ENCODE data around the gene ZNF827. TPM values are rescaled to one million over a fixed set of nuclear protein-coding genes. Genes with fewer than 3 reads are reported as not detected.

ZNF827 gene
- polyA plus RNA-seq, 10 donors, result 12.9 to 24.0 (median 16.5) TPM

DNA sequence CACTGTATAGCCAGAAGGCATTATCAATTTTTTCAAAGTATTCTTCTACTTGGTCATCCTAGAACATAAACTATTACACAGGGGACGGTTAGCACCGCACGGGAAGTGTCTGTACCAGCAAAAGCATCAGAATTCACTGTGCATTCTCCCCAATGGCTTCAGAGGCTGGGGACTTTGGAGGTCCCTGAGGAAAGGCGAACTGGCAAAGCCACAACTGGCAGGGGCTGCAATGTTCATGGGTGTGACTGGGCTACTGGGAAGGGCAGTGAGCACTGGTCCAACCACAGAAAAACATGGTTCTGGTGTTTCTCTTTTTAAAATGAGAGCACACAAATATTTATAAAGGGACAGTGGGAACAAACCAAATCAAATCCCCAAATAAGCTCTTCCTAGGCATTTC lies 175.2 kb downstream of the ZNF827 start:
- DNase-seq, result no peak

DNA sequence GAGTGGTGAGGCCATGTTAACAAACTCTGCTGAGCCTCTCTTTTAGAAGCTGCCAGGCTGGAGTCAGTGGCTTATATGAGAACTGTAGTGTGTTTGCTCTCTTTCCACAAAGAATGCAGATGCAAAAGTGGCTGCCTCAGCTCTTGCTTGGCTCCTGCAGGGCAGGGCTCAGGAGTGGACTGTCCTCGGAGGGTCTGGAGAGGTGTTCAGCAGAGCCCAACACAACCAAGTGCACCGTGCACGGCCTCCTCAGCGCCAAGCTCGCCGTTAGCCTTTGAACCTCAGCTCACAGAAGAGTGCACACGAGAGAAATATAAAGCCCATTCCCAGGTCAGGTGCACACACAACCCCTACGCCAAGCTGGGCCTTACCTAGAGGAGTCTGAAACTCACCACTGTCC lies 175.9 kb downstream of the ZNF827 start:
- DNase-seq, result no peak

DNA sequence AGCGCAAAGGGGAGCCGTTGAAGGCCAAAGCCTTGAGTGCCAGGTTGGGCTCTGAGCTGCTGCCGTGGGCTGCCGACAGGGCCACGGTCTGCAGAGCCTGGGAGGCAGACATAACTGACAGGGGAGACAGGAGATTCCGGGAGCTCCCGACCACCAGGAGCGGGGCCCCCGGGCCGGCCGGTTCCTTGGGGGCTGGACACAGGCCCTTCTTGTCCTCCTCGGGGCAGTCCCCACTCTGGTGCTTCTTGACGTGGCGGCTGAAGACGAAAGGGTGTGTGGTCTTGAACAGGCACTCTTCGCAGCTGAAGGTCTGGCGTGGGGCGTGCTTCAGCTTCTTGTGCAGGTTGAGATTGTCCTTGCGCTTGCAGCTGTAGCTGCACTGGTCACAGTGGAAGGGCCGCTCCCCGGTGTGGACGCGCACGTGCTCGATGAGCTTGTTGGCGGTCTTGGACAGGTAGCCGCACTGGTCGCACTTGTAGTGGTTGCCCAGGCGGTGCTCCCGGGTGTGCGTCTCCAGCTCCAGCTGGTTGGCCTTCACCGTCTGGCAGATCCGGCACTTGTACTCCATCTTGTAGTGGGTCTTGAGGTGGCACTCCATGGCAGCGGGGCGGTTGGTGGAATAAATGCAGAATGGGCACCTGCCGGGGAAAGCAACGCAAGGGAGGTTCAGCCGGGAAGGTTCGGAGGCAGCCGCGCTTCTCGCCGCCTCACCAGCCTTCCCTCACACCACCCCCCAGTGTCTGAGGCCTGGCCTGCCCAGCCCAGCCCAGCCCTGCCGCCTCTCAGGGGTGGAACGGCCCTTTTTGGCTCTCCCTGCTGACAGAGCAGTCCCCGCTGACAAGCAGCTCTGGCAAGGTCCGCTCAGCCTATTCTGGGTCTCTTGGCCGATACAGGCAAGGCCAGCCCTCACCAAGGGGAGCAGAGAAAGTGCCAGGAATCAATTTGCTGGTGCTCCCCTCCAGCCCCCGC lies 177.4 kb downstream of the ZNF827 start:
- no peak for DNase-seq

DNA sequence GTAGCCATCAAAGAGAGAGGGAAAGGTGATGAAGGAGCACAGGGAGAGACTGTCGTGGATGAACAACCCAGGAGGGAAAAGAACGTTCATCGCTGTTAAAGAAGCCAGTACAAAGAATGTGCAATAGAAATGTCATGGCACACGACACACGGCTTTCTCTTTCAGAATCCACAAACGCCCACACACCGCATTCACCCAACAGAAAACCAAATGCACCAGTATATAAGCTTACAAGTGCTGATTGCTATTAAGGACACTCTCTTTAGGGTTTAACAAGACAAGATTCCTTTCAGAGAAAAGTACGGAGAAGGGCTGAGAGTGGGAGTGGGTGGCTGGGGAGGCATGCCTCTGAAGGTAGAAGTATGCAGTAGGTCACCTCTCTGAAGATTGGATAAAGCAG lies 178.4 kb downstream of the ZNF827 start:
- no peak for DNase-seq

DNA sequence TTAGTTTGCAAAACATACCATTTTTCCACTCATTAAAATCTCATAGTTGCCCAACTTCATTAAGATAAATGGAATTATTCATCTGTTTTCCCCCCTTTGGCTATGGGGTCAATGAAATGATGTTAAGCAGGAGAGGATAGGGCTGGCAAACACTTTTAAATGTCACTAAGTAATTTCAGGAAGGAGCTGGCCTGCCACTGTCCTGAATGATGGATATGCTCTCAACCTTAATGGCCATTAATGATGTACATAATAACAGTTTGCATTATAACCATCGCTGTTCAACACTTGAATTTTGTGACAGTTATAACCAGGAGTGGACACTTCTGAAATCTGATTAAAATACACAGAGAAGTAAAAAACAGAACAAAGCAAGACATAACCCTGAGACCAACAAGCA lies 181.4 kb downstream of the ZNF827 start:
- DNase-seq, result no peak

DNA sequence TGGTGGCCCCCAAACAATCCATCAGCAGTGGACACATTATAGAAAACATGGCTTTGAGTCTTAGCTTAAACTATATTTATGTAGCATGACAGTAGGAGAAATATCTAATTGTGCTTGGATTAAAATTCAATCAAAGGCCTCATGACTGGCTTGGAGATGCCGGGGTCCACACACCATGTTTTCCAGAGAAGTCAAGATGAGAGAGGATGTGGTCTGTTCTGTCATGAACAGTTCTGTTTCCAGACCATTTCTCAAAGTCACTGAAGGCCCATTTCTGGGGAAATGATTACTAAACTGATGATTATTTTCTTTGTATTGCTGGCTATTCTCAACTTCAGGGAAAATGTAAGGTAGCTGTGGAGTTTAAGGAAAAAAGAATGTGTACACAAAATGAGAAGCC lies 182.4 kb downstream of the ZNF827 start:
- no peak for DNase-seq

DNA sequence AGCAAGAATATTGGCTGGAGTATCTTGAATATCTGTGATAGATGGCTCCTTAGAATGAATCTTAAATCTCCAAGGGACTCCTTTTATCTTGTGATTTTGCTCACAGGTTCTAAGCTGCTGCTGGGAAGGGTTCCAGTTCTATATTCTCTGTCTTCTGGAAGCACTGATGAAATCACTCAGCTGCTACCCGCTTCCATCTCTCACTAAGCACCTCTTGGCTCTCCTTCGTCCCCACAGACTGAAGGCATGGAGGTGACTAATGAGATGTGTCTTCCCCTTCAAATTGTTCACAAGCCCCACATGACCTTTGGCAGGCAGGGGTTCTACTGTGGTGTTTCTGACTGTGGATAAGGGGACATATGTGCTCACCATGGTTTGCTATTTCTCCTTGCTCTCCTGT lies 182.8 kb downstream of the ZNF827 start:
- DNase-seq, result no peak

DNA sequence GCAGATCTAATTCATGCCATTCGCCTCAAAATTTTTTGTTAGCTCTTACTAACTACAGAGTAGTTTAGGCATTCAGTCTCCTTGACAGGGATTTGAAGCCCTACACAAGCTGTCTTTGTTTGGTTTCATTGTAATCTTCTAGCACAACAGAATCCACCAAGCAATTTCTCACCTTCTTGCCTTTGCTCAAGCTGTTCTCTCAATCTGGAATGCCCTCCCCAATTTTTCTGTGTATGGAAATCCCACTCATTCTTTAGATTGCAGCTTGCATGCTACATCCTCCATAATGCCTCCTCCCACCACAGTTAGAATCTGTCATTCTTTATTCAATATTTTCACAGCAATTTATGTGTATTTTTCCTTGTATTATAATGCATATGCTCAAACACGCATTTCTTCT lies 195.0 kb downstream of the ZNF827 start:
- DNase-seq, result no peak

DNA sequence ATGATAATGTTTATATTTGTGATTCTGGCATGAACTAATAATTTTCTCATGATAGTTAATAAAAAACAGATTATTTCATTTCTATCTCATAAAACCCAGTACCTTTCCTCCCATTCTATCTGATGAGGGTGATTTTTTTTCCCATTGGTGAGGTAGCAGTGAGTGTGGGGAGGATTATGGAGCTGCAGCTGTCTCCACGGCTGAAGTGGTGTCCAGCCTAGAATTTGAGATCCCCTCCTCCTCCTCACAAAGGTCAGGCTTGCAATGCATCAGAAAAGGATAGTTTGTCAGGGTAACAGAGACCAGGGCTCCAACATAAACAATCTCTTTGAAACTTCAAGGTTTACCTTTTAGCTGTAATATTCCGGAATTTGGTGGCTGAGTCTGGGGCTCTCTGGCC lies 197.8 kb downstream of the ZNF827 start:
- peak in 1 of 3 donors; percentile 5 for DNase-seq

DNA sequence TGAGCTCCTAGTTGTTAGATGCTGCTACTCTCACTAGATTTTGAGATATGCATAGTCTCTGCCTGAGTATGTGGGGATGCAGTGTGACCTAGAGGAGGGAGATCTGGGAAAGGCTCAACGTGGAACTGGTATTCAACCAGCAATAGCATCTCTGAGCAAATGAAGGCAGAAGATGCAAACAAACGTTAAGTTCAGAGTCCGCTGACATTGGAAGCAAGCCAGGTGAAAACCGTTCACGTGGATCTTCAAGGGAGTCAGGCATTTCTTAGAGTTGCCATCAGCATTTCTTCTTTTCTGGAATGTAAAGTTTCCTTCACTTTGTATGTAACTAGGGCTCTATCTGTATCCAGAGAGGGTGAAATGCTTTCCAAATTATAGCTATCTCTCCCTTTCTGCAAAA lies 198.8 kb downstream of the ZNF827 start:
- no peak for DNase-seq

DNA sequence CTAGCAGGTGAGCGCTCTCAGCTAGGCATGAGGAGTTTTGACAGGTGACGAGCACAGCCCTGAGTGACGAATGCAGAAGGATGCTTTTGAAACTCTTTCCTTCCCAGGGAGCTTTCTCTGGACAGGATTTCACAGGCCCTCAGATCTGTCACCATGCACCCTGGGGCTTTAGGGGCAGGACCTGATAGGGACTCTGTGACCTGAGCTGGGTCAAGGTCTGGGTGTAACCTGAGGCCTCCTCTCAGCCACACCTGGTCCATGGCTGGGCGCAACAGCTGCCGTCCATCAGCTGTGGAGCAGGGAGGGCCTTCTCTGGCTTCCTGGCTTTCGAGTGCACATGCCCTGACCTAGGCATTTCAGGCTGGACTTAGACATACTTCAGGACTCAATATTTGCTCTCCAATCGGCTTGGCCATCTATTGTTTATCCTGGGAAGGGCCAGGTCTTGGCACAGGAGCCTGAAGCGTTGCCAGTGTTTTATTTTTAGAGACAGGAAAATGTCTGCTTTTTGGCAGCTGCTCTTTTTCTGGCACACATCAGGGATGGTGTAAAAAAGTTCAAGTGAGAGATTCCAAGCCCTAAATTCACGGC lies 202.3 kb downstream of the ZNF827 start:
- DNase-seq, result peak in 2 of 3 donors; percentile 41 to 69

DNA sequence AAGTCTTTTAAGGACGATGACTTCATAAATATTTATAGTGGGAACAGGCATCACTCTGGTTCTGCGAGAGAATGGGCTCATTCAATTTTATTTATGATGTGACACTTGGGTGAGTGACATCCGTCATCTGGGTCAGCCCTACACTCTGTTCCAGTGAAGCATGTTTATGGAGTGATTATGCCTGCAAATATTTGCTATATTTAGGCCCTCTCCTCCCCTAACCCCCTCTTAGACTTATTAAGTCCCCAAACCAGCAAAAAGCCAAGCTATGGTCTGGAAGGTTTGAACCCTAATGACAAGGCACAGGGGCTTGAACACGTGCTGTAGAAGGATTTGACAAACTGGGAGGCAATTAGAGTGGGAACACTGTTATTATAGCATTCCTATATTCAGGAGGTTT lies 202.8 kb downstream of the ZNF827 start:
- DNase-seq, result peak in 1 of 3 donors; percentile 2

DNA sequence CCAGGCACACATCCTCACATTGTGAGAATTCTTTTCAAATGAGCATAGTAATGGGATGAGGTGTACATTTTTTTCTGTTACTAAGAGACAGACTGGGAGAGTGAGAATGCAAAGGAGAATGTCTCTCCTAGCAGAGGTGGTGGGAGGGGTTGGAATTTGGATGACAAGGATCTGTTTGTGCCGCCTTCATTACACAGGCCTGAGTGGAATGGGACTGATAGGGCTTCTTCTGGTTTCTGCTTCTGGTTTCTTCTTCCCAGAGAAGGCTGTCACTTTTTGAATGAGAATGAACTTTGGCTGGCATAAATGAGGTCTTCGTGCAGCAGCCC lies 203.3 kb downstream of the ZNF827 start:
- peak in 2 of 3 donors; percentile 24 to 94 for DNase-seq

DNA sequence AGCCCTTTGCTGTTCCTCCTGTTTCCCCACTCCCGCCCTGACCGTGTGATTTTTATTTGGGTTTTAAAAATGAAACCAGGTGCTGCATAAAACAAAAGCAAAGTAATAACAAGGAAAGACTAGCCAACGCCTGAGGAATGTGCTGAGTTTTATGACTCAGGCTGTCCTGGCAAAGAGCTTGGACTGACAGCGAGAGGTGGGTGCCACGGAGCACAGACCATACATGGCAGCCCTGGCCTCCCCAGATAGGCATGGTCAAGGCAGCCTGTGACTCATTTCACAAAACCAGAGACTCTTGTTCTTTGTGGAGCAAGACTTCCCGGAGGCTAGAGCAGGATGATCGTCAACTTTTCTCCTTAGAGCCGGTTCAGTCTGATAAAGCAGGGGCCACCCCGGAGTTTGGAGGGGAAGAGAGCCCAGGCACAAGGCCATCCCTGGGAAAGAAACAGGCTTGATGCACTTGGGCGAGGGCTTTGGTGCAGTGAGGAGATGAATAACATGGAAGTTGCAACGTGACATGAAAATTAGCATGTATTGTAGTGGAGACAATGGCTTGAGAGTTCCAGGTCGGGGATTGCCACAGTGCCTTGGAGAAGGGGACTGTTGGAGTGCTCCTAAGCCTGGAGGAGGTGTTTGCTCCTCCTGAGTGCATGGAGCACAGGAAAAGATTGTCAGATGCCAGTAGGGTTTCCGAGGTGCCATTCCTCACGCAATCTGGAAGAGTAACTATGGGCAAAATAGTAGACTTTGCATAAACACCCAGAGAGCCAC lies 203.9 kb downstream of the ZNF827 start:
- DNase-seq, result peak in 2 of 3 donors; percentile 61 to 91

DNA sequence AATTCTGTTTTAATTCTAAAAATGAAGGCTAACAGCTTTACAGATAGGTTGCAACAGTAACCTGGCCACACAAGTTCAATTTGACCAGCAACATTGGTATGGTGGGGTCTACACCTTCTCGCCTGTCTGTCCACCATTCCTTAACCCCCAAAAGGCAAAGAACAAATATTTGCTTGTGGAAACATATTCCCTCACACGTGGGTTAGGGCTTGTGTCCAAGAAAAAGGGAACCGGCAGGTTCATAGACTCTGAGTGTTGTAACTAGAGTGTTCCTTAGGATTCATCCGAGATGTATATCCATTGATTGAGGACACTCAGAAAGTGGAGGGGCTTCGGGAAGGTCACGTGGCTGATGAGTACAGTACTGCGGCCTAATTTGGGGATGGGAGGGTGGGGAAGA lies 204.6 kb downstream of the ZNF827 start:
- peak in 1 of 3 donors; percentile 23 for DNase-seq

DNA sequence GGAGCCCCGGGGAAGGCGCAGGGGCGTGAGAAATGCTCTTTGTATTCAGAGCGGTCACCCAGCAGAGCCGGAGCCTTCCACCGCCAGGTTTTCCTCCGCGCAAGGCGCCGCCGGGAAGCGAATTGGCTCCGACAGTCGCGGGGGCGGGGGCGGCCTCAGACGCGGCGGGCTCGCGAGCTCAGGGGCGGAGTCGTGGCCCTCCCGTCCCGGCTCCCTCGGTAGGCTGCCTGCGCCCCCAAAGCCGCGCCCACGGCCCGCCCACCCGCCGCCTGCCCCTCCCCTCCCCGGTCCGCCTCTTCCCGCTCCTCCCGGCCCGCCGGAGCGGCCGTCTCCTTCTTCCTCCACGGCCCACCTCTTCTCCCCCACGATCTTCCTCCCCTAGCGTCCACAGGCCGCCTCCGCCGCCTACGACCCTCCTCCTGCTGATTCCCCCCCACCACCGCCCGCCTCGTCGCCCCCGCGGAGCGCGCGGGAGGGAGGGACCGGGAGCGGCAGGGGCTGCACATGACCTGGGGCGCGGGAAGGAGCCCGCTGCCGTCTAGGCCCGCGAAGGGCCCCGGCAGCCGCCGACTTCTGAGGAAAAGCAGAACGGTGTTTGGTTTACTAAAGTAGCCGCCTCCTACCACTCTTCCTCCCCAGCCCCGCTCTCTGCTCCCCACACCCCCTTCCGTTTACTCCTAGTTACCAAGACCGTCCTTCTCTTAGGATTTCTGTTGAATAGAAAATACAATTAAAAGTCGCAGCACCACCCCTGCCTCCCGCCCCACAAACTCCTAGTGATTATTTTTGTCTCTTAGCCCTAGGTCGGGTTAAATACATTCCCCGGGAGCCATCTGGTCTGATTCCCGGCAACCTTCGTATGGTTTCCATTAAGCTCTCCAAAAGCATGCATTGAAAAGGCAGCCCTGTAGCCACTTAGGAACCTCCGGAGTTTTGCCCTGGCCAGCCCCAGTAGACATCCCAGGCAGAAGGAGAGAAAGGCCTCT lies 205.4 kb downstream of the ZNF827 start:
- DNase-seq, result peak; percentile 96 to 98 (median 96)

DNA sequence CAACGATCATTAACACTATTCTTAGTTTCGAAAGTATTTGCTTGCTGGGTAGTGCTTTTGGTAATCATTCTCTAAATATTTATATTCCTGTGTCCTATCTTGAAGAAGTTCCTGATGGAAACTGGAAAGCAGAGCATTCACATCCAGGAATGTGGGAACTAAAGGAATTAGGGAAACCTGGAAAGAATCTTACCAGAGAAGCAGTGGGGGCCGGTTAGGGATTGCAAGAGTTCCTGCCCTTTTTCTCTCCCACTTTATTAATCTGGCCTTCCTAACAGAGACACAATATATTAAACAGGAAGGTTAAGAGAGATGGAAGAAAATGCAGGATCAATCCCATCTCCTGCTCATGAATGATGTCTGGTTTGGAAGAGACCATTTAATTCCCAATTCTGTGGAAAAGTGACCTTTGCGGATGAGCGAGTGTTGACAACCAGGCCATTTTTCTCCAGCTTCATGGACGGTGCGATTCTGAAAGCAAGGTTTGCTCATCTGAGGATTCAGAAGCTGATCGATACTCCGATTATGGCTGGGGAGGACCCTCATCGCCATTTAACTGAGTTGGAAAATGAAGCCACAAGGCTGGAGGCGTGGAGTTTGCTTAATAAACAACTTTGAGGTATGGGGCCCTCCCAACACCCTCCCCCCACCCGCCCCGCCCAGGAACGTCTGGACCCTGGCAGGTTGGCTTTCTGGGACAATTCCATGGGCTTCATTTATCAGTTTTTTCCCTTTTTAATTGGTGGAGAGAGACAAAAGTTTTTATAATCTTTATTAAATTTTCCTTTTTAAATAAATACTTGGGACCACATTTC lies 206.4 kb downstream of the ZNF827 start:
- DNase-seq, result peak in 2 of 3 donors; percentile 16 to 52

DNA sequence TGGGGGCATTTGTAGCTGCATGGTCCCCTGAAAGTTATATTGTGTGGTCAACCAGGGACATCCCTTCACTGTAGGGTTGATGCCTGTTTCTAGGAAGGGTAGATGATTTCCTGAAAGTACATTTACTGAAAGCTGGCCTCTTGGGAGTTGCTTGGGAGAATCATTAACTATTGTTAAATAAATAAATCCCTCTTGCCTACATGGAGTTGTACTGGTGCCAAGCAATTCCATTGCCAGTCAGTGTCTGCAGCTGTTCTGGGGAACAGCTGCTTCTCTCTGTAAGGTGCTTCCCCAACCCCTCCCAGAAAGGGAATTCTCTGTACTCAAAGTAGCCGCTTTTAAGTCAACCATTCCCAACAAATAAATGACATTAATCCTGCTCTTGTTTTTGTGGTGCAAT lies 207.6 kb downstream of the ZNF827 start:
- DNase-seq, result peak; percentile 80 to 87 (median 84)

DNA sequence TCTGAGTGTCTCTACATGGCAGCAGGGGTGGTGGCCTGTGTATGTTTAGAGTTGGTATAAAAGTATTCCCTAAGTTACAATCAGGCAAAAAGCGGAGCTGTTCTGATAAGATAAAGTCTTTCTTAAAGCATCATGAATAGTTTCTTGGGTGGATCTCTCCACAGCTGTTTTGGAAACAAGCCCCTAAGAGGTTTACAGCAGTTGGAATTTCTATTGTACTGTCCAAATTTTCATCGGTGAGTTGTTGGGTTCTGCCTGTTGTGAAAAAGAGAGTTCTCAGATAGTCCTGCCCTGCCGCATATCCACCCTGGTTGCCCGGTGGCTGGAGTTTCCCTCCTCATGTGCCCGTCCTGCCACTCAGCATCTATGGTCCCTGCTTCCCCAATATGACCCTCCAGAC lies 208.6 kb downstream of the ZNF827 start:
- peak in 2 of 3 donors; percentile 20 to 56 for DNase-seq

DNA sequence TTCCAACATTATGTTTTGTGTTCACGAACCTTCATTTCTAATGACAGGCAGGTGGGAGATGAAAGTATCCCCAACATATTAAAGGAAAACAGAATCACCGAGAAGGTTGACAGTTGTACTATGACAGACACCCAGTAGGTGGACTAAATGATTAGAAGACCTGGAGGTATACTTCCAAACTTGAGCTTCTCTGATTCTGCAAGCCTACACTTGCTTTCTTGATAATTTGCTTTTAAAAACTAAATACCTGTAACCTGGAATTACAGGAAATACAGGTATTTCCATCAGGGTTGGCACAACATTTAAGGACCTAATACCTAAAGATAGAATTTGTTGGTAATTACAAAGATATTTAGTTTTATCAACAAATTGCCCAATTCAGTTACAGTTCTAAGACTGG lies 215.3 kb downstream of the ZNF827 start:
- no peak for DNase-seq
